HG03342 (cell line): ENCODE measurements around the gene USP34.

ENCODE experiments used
- ATAC-seq: cut with Tn5 transposase; IDR thresholded peaks from one replicate; pipeline ENCODE4 v1.9.1; 2021; ENCODE audit warnings: mild to moderate bottlenecking, moderate library complexity; ENCODE audit not compliant: unreplicated experiment

Gene USP34

DNA sequence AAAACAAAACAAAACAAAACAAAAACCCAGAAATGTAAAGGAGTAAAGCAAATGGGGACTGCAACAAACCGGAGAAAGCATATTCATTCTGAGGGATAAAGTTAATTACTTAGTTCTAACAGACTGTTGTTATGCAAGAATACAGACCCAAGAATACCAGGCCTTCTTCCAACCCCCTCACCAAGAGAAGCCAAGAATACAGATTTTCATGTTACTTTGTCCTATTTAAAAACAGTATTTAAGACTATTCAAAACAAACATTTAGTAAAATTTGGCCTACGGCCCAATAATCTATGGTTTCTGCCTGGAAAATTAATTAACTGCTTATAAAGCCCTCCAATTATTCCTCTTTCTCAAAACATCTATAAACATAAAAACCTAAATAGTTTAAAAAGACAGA, 91.4 kb downstream of the USP34 start:
- ATAC-seq, result no peak

DNA sequence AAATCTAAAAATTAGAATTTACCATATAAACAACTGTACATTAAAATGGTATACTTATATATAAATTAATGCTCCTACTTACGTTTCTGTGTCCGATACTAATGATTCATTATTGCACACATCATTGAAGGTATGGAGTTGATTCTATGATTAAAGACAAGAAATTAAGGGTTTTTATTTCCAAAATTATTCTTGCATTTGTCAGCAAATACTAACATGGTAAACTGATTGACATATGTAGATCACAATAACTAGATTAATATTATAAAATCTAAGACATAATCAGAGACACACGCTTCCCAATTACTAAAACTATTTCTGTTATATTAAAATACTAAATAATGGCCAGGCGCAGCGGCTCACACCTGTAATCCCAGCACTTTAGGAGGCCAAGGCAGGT, 92.6 kb downstream of the USP34 start:
- no peak for ATAC-seq

DNA sequence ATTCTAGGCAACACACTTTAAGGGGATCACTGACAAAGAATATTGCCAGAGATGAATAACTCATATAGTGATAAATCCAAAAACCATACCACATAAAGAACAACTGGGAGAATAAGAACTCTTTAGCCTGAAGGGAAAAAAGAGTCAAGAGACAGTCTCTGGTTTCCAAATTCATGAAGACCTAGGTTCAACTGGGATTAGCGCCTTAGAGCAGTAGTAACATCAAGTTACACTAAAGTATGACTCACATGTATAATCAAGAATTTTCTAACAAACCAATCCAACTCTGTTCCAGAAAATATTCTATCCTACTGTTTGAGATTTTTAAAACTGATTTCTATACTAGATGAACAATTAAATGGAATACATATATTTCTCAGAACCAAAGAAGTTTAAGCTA, 93.8 kb downstream of the USP34 start:
- no peak for ATAC-seq

DNA sequence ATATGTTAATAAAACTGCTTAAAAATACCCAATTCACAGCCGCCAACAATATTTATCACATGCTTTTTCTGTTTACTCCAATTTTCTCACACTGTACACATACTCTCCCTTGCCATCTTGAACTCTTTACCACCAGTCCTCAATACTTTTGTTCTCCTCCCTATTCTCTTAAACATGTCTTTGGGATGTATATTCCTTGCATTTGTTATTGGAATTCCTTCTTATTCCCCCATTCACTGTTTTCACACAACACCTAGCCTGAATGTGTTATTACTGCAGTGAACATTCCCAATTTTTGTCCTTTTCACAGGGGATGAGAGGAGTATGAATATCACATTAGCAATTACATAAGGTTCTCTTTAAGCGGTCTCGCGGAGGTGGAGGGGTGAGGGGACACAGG, 94.7 kb downstream of the USP34 start:
- ATAC-seq, result no peak

DNA sequence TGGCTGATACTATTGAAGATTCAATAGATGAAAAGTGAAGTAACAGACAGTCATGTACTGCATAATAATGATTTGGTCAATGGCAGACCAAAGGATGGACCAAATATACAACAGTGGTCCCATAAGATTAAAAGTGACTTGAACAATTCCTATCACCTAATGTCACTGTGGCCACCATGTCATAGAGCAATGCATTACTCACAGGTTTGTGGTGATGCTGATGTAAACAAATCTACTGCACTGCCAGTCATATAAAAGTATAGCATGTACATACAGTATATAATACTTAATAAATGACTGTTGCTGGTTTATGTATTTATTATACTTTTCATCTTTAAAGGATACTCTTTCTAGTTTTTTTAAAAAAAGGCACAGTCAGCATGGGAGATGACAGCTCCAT, 99.9 kb downstream of the USP34 start:
- ATAC-seq, result no peak

DNA sequence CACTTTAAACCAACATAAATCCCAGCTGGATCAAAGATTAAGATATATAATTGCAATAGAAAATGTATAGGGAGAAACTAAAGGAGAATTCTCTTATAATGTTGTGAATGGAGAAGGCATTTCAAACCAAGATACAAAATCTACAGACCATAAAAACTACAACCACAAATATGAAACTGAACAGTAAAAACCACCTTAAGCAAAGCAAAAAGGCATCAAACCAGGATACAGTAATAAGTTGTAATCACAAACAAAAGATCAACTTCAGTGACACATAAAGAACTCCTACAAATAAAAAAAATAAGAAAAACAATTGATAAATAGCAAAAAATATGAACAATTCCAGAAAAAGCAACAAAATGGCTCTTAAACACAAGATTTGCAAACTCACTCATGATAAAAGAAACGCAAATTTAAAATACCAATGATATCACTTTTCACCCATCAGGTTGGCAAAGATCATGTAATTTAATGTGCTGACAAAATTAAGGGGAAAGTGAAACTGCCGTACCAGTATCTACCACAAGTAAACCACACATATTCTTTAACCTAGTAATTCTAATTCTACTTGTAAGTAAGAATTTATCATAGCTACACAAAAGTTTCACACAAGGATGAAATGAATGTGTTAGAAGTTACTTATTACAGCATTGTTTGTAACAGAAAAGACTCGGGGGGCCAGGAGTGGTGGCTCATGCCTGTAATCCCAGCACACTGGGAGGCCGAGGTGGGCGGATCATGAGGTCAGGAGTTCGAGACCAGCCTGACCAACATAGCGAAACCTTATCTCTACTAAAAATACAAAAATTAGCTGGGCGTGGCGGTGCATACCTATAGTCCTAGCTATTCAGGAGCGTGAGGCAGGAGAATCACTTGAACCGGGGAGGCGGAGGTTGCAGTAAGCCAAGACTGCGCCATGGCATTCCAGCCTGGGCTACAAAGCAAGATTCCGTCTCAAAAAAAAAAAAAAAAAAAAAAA, 101.9 kb downstream of the USP34 start:
- no peak for ATAC-seq

DNA sequence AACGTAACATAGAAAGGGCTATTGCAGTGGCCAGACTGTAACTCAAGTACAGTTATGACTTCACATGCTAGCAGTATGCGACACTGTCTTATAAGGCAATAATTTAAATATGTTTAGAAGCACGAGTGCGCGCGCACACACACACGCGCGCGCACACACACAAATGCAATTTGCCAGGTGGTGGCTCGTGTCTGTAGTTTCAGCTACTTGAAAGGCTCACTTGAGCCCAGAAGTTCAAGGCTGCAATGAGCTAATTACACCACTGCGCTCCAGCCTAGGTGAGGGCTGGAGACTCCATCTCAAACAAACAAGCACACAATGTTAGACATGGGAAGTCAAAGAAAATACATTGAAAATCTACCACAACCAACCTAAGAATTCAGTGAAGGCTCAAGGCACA, 103.7 kb downstream of the USP34 start:
- ATAC-seq, result no peak

DNA sequence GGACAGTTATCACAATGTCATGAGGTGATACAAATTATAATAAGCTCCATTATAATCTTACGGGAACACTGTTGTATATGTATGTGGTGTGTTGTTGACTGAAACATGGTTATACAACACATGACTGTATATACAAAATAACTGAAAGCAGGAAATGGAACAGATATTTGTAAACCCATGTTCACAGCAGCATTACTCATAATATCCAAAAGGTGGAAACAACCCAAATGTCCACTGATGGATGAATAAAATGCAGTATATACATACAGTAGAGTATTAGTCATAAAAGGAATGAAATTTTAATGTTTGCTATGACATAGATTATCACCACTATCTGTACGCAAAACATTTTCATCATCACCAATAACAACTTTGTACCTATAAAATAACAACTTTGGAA, 107.3 kb downstream of the USP34 start:
- ATAC-seq, result no peak

DNA sequence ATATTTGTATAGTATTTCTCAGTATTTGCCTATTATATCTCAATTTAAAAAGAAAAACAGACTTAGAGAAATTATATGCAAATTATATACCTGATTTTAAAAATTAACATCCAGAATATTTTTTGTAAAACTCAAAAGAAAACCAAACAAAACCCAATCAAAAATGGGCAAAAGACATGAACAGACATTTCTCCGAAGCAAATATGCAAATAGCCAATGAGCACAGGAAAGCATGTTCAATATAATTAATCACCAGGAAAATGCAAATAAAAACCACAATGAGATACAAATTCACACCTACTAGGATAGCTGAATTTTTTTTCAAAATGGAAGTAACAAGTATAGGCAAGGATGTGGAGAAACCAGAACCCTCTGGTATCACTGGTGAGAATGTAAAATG, 108.0 kb downstream of the USP34 start:
- ATAC-seq, result no peak

DNA sequence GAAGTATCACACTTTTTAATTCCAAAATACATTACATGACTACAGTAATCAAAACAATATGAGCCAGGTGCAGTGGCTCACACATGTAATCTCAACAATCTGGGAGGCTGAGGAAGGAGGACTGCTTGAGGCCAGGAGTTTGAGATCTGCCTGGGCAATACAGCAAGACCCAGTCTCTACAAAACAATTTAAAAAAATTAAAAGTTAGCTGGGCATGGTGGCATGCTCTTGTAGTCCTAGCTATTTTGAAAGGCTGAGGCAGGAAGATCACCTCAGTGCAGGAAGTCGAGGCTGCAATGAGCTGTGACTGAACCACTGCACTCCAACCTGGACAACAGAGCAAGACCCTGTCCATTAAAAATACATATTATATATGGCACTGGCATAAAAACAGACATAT, 109.8 kb downstream of the USP34 start:
- ATAC-seq, result no peak

DNA sequence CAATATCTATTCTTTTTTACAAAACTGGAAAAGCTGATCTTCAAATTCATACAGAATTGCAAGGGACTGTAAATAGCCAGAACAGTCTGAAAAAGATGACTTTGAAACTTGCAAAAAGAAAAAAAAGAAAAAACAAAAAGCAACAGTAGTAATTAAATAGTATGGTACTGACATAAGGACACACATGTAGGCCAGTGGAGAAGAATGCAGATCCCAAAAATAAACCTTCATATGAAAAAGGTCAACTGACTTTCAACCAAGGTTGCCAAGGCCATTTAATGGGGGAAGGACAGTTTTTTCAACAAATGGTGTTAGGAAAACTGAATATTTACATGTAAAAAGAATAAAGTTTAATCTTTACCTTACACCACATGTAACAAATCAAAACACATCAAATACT, 111.8 kb downstream of the USP34 start:
- ATAC-seq, result no peak

DNA sequence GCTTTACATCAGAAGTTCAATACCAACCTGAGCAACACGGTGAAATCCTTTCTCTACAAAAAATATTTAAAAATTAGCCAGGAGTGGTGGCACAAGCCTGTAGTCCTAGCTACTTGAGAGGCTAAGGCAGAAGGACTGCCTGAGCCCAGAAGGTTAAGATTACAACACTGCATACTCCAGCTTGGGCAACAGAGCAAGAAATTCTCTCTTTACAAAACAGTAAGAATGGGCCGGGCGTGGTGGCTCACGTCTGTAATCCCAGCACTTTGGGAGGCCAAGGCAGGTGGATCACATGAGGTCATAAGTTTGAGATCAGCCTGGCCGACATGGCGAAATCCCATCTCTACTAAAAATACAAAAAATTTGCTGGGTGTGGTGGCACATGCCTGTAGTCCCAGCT, 113.2 kb downstream of the USP34 start:
- no peak for ATAC-seq

DNA sequence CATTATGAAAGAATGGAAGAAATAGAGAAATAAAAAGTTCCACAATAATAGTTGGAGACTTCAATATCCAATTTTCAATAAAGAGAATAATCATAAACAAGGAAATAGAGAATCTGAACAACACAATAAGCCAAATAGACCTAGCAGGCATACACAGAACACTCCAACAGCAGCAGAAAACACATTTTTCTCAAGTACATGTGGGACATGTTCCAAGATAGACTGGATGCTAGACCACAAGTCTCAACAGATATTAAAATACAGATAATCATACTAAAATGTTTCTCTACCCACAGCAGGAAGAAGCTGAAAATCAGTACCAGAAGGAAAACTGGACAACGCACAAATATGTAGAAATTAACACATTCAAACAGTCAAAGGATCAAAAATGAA, 113.9 kb downstream of the USP34 start:
- no peak for ATAC-seq

DNA sequence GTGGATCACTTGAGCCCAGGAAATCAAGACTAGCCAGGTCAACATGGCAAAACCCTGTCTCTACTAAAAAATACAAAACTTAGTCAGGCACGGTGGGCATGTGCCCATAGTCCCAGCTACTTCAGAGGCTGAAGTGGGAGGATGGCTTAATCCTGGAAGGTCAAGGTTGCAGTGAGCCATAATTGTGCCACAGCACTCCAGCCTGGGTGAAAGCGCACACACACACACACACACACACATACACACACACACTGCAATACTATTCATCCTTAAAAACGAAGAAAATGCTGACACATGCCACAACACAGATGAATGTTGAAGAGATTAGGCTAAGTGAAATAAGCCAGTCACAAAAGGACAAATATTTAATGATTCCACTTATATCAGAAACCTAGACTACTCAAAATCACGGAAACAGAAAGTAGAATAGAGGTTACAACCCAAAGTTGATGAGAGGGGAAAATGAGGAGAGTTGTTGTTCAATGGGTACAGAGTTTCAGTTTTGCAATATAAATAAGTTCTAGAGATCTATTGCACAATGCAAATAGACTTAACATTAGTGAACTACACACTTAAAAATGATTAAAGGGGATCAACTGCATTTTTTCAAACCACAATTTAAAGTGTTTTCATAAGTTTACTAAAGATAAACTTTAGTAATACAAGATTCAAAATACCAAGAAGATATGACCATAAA, 114.5 kb downstream of the USP34 start:
- no peak for ATAC-seq

DNA sequence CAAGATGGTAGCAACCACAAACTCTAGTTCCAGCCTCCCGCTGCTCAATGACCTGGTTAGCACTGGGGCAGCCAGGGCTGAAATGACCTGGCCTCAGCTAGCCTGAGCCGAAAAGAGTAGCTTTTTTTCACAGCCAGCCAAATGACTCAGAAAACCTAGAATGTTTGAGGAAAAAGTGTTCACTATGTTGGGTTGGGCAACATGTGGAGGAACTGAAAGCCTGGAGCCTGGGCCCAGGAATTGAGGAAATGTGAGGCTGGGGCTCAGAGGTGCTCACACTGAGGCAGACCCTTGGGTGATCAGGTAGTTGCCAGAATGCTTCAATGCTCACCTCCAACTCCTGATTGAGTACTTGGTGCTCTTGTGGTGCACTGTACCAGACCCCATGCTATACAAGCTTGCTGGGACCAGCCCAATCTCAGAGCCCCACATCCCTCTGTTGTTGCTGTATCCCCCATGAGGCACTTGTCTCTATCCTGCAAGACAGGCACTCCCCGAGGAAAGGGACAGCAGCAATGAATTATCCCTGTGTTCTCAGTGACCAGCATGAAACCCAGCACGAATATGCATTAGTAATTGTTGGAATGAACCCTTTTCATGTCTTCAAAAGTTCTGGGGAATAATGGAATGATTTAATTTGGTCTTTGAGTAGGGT, 116.2 kb downstream of the USP34 start:
- no peak for ATAC-seq

DNA sequence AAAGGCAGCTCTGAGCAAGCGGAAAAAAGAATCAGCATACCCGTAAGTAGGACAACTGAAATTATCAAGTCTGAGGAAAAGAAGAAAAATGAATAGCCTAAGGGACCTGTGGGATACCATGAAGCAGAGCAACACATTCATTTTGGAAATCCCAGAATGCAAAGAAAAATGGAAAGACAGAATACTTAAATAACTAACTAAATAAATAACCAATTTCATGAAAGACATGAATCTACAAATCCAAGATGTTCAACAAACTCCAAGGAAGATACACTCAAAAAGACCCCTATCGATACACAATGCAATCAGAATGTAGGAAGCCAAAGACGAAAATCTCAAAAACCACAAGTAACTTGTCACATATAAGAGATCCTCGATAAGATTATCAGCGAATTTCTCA, 117.0 kb downstream of the USP34 start:
- no peak for ATAC-seq

DNA sequence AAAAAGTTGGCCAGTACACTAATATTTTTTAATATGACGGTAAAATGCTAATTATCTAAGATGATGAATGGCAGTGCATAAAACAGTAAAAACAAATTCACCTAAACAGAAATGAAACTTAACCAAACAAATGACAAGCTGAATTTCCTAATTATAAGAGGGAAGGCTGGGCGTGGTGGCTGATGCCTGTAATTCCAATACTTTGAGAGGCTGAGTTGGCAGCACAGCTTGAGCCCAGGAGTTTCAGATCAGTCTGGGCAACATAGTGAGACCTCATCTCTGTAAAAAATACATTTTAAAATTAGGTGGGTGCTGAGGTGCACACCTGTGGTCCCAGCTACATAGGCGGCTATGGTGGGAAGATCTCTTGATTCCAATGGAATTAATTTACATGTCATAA, 120.1 kb downstream of the USP34 start:
- no peak for ATAC-seq

DNA sequence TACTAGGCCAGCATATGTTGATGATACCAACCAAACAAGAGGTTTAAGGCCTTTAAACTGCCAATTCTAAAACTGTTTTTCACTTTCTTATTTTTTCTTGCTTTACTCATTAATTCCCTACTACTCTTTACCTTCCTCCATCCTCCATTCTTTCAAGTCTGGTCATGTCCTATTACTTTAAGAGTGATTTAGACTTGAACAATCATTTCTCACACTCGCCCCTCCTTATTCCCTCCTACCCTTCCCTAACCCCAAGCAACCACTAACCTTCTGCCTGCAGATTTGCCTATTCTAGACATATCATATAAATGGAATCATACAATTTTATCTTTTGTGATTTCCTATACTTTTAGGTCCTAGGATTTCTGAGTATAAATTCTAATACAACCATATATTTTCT, 127.7 kb downstream of the USP34 start:
- no peak for ATAC-seq

DNA sequence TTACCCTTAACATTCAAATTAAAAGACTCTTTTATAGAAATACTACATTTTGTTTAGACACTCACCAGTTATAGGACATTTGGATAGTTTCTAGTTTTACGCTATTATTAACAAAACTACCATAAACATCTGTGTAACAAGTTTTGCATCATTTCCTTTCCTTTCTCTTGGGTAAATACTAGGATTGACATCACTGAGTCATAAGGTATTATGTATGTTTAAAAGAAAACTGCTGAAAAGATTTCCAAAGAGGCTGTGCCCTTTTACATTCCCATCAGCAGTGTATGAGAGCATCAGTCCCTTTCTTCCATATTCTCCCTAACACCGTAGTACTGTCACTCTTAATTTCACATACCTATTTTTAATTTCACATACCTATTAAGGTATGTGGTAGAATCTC, 130.6 kb downstream of the USP34 start:
- no peak for ATAC-seq

DNA sequence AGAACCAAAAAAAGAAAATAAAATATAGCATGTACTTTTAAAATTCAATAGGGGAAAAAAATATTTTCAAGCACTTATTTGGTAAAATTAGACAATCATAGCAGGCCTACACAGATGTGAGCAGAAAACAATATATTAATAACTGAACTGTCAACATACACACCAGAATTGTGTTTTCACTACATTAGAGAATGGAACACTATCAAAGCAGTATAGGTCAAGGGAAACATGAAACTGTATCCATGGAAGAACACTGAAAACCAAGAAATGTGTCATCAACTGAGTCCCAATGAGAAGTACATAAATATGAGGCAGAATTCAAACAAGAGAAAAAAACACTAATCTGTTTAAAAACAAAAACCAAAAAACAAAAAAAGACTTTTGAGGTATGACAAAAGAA, 132.4 kb downstream of the USP34 start:
- no peak for ATAC-seq

DNA sequence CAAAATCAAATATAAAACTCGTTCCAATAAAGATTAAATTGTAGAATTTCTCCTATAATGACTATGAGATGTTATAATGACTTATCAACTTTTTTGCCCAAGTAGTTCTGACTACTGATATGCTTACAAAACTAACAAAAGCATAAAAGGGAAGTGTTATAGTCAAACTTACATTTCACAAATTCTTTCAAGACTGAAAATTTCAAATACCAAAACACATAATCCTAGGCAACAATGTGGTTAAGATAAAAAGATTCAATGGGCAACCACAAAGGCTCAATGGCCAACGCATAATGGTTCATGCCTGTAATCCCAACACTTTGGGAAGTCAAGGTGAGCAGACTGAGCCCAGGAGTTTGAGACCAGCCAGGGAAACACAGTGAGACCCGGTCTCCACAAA, 135.7 kb downstream of the USP34 start:
- no peak for ATAC-seq

DNA sequence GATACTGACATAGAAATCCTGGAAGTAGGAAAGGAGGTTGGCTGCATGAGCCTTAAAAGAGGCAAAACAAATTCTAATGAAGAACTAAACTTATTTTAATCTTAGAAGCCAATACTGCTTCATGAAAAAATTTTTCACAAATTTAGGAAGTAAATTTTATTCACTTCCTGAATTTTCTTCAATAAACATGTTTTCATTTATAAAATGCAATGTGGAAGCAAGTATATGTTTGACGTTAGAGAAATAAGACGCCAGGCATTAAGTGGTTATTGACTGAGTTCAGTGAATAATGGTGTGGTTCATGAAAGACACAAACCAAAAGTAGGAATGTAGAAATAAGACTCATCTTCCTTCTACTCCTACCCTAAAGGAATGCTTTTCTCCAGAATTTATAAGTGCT, 136.4 kb downstream of the USP34 start:
- no peak for ATAC-seq
